HG02588 (cell line): ENCODE results near the gene YBEY.

ENCODE experiments used
- ATAC-seq: cut with Tn5 transposase; IDR thresholded peaks from one replicate; pipeline ENCODE4 v1.9.1; 2021; ENCODE audit warnings: mild to moderate bottlenecking, moderate library complexity; ENCODE audit not compliant: unreplicated experiment

YBEY gene

GRCh38 chr21:46325073-46325912 is 39.2 kb downstream of the YBEY start:
- ATAC-seq: no peak

- no peak for ATAC-seq
Measured at GRCh38 chr21:46326110-46326703, 40.1 kb downstream of the YBEY start.

GRCh38 chr21:46327711-46328110 is 41.6 kb downstream of the YBEY start:
- no peak for ATAC-seq

GRCh38 chr21:46328151-46328550 is 42.0 kb downstream of the YBEY start:
- no peak for ATAC-seq

- ATAC-seq: no peak
Measured at GRCh38 chr21:46329796-46330195, 43.7 kb downstream of the YBEY start.

- ATAC-seq: no peak
Measured at GRCh38 chr21:46334351-46335140, 48.4 kb downstream of the YBEY start.

GRCh38 chr21:46336603-46337002 is 50.5 kb downstream of the YBEY start:
- no peak for ATAC-seq

- ATAC-seq: no peak
Measured at GRCh38 chr21:46340998-46341397, 54.9 kb downstream of the YBEY start.

GRCh38 chr21:46344219-46344915 is 58.2 kb downstream of the YBEY start:
- no peak for ATAC-seq

- ATAC-seq: no peak
Measured at GRCh38 chr21:46345861-46346260, 59.7 kb downstream of the YBEY start.

- no peak for ATAC-seq
Measured at GRCh38 chr21:46346296-46347202, 60.4 kb downstream of the YBEY start.

GRCh38 chr21:46347203-46347550 is 61.0 kb downstream of the YBEY start:
- ATAC-seq: no peak
